HG03108 (cell line): Measurements from ENCODE around the gene SLC23A2.

Experiments used
- ATAC-seq: cut with Tn5 transposase; IDR thresholded peaks from one replicate; pipeline ENCODE4 v1.9.1; 2021; ENCODE audit warnings: moderate library complexity; ENCODE audit not compliant: unreplicated experiment

SLC23A2 gene

GRCh38 chr20:4967752-4968477 lies 33.4 kb downstream of the SLC23A2 start:
- ATAC-seq = no peak

GRCh38 chr20:4966826-4967751 lies 34.2 kb downstream of the SLC23A2 start:
- no peak for ATAC-seq

GRCh38 chr20:4962241-4962855 lies 39.0 kb downstream of the SLC23A2 start:
- no peak for ATAC-seq

GRCh38 chr20:4961746-4962145 lies 39.6 kb downstream of the SLC23A2 start:
- ATAC-seq = no peak

GRCh38 chr20:4959592-4959991 lies 41.7 kb downstream of the SLC23A2 start:
- no peak for ATAC-seq

GRCh38 chr20:4957939-4958362 lies 43.4 kb downstream of the SLC23A2 start:
- ATAC-seq = no peak

GRCh38 chr20:4957187-4957586 lies 44.1 kb downstream of the SLC23A2 start:
- no peak for ATAC-seq

- ATAC-seq = no peak
These were observed 45.0 kb downstream of the SLC23A2 start for GRCh38 chr20:4956200-4956810.

GRCh38 chr20:4953881-4954280 lies 47.4 kb downstream of the SLC23A2 start:
- no peak for ATAC-seq

- no peak for ATAC-seq
These were observed 49.1 kb downstream of the SLC23A2 start for GRCh38 chr20:4952229-4952628.

- no peak for ATAC-seq
These were observed 50.0 kb downstream of the SLC23A2 start for GRCh38 chr20:4951299-4951698.

- no peak for ATAC-seq
These were observed 50.5 kb downstream of the SLC23A2 start for GRCh38 chr20:4950841-4951240.

GRCh38 chr20:4950437-4950836 lies 50.9 kb downstream of the SLC23A2 start:
- ATAC-seq = no peak

- no peak for ATAC-seq
These were observed 51.5 kb downstream of the SLC23A2 start for GRCh38 chr20:4949833-4950178.

GRCh38 chr20:4947817-4948559 lies 53.3 kb downstream of the SLC23A2 start:
- ATAC-seq = no peak

- ATAC-seq = no peak
These were observed 54.3 kb downstream of the SLC23A2 start for GRCh38 chr20:4946986-4947385.

GRCh38 chr20:4946585-4946984 lies 54.7 kb downstream of the SLC23A2 start:
- ATAC-seq = no peak

GRCh38 chr20:4944518-4945313 lies 56.6 kb downstream of the SLC23A2 start:
- ATAC-seq = no peak

- ATAC-seq = no peak
These were observed 59.0 kb downstream of the SLC23A2 start for GRCh38 chr20:4942331-4942730.
